GM21423 (cell line): ENCODE results near the gene SLC2A4.
A peak's percentile ranks its signal among the peaks of the same experiment; 100 is the strongest.

ENCODE experiments used
- ATAC-seq: cut with Tn5 transposase; IDR thresholded peaks from one replicate; pipeline ENCODE4 v1.9.1; 2021; ENCODE audit warnings: mild to moderate bottlenecking, moderate library complexity; ENCODE audit not compliant: unreplicated experiment

Gene SLC2A4

GRCh38 chr17:7246779-7247178, 34.7 kb upstream of the SLC2A4 start:
- no peak for ATAC-seq

DNA sequence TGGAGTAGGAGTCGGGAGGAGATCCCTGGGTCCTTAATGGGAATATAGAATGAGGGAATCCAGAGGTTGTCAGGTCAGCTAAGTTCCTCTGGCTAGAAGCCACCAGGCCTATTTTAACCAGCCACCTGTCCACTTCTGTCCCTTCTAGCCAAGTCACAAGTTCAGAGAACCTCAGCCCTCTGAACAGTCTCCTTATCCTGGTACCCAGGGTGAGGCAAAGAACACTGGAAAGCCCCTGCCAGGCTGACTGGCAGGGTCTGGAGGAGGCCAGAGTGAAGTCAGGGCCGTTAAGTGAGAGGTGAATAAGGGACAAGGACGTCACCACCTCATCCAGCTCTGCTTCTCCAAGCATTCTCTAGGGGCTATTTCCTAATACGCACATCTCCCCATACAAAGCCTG, 32.7 kb upstream of the SLC2A4 start:
- no peak for ATAC-seq

DNA sequence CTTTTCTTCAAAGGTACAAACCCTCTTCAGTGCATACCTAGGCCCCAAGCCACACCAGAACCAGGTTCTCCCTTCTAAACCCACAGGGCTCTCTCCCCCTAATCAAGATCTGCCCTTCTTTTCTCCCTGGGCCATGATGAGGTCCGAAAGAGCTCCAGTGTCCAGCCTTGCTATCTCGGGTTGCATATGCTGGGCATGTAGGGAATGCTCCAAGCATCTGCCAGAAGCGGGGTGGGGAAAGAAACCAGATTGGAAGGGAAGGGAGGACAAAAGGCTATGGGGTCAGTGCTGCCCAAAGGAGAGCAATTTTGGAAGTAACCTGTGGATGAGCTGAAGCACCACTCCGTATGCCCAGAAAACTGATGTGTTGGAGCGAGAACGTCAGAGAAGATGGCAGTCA, 32.3 kb upstream of the SLC2A4 start:
- no peak for ATAC-seq

DNA sequence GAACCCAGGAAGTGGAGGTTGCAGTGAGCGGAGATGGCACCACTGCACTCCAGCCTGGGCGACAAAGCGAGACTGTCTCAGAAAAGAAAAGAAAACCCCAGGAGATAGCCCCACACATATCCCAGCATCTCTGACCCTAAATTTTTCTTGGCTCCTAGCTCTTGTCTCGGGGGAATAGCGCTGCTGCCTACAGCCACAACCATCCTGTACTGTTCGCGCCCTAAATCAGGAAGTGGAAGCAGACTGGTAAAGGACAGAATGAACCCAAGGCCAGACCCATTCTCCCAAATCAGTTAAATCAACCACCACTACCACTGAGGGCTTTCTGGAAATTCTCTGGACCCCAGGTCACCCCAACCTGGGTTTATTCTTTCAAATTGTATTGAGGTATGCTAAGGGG, 31.7 kb upstream of the SLC2A4 start:
- ATAC-seq = no peak

- peak; percentile 3 for ATAC-seq
These were observed 30.6 kb upstream of the SLC2A4 start for GRCh38 chr17:7250695-7251627.

- ATAC-seq = peak; percentile 82
These were observed 29.8 kb upstream of the SLC2A4 start, which contains the start of gene CTDNEP1 for GRCh38 chr17:7251661-7252175. CTDNEP1 (minus strand) TSS chr17:7251734; CDS start chr17:7251296, 438 bp downstream.

DNA sequence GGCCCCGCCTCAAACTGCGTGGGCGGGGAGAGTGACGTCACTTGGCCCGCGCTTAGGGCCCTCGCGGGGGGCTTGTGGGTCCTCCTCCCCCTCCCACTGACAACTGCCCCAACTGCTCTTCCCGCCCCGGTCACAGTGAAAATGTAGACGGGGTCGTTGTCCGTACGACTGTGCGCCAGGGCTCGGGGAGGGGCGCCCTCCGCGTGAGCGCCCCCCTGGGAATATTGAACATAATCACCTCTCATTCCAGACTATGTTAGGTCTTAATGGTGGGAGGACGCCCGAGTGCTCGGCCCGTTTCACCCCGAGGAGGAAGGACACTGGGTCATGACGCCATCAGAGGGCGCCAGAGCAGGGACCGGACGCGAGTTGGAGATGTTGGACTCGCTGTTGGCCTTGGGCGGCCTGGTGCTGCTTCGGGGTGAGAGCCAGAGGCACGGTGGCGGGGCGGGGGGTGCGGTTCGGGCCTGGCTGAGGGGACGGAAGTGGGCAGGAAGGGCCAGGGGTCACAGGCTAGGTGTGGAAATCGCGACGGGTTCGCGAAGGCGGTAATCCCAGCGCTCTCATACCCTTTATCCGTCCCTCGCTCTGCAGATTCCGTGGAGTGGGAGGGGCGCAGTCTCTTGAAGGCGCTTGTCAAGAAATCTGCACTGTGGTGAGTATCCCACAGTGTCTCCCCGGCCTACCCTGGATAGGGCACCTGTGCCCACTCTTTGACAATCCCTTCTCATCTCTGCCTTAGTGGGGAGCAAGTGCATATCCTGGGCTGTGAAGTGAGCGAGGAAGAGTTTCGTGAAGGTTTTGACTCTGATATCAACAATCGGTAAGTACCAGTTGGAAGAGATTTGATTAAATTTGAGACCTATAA, 29.1 kb upstream of the SLC2A4 start, which contains the start of gene ELP5:
TSS of gene ELP5 (plus strand) at position 40 of the 868 bp plus-strand sequence. CDS start at position 376, 336 bp downstream.
- peak; percentile 53 for ATAC-seq

DNA sequence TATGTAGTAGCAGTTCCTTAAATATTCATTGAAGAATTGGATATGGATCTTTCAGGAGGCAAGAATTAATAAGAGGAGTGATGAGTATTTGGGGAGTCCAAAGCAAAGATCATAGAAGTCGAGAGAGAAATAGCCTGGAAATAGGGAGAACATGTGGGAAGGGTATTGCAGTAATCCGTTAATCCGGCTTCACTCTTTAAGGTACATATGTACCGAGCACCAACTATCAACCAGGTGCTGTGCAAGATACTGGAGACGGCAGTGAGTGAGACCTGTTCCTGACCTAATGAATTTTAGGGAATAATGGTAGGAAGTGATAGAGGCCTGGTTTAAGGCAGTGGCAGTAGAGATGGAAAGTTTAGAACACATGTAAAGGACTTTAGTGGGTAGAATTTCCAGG, 28.4 kb upstream of the SLC2A4 start:
- ATAC-seq = no peak

- ATAC-seq = no peak
These were observed 27.0 kb upstream of the SLC2A4 start for GRCh38 chr17:7254511-7254910.

DNA sequence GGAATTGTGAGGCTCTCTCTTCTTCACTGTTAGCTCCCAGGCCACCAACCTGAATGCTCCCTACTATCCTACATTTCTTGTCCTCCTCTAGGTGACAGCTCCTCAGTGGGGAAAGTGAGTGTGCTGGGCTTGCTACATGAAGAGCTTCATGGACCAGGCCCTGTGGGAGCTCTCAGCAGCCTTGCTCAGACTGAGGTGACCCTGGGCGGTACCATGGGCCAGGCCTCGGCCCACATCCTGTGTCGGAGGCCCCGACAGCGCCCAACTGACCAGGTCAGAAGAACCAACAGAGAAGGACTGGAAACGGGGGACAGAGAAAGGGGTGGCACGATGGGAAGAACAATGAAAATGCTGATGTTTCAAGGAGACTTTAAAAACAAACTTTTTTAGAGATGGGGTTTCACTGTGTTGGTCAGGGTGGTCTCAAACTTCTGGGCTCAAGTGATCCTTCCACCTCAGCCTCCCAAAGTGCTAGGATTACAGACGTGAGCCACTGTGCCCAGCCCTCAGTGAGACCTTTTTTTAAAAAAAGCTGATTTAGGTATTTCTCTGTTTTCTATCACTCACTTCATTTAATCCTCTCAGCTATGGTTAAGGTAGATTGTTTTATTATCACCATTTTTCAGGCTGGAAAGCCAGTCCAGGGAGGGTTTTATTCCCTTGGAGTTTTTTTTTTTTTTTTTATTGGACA, 24.6 kb upstream of the SLC2A4 start:
- no peak for ATAC-seq

- ATAC-seq = no peak
These were observed 22.6 kb upstream of the SLC2A4 start for GRCh38 chr17:7258731-7259554.

DNA sequence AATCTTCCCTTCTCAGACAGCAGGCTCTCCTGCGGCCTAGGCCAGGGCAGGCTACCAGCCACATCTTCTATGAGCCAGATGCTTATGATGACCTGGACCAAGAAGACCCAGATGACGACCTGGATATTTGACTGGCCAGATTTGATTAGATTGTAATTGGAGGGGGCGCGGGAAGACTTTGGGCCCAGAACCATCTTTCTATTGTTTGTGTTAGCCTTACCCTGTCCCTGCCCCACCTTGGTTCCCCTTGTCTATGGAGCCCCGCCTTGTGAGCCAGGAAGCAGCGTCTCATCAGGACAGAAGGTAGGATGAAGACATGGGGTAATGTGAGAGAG, 22.0 kb upstream of the SLC2A4 start:
- ATAC-seq = no peak

- ATAC-seq = no peak
These were observed 21.4 kb upstream of the SLC2A4 start for GRCh38 chr17:7260151-7260550.

DNA sequence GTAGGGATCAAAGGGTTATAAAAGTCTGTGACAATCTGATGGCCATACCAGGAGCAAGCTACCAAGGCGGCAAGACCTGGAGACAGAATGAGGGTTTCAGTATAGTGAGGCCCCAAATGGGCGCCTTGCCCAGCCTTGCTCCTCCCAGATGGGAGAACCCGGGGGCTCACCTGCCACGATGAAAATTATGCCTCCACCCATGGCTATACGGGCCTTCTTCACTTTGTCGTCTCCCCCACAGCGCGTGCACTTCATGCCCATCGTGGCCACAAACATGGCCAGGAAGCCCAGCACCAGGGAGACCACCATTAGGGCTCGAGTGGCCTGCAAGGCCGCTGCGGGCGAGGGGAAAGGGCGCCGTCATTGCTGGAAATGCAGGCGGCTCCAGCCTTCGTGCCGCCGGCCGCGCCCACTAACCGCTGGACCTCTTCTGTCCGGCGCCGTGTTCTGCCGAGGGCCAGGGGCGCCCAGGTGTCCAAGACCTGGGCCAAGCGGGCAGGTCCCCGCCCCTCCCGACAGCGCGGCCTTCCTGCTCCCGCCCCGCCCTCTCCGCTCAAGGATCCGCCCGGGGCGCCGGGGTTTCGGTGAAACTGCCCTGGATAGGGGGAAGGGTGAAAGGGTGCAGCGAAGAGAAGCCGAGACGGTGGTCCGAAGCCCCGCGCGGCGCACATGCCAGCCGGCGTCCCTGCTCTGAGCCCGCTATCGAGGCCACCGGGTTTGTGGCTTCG, 20.7 kb upstream of the SLC2A4 start:
- no peak for ATAC-seq

DNA sequence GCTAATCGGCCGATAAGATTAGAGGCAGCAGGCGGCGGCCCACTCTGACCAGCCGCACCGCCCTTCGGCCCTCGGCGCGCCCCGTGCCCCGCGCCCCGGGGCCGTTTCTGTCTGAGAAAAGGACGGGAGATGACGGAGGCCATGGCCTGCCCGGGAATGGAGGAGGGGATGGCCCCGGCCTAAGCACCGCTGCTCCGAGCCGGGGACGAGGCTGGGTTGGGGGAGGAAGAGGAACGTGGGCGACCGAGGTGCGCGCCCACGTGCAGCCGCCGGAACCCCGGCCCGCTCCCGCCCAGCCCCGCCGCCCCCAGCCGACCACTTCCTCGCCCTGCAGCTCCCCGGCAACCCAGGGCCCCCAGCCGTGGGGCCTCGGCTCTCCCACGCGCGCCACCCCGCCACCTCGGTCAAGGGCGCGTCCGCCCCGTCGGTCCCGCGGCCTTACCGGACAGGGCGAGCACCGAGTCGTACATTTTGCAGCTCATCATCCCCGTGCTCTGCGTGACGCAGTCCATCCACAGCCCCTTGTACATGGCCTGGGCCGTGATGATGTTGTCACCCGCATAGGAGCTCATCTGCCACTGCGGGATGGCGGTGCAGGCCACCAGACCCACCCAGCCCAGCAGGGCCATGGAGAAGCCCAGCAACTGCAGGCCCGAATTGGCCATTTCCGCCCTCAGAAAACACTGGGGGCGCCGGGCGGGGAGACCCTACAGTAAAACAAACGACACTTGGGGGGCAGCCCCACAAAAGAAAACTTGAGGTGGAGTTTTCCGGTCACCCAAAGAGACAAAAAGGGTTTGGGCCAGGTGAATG, 19.9 kb upstream of the SLC2A4 start:
- no peak for ATAC-seq

DNA sequence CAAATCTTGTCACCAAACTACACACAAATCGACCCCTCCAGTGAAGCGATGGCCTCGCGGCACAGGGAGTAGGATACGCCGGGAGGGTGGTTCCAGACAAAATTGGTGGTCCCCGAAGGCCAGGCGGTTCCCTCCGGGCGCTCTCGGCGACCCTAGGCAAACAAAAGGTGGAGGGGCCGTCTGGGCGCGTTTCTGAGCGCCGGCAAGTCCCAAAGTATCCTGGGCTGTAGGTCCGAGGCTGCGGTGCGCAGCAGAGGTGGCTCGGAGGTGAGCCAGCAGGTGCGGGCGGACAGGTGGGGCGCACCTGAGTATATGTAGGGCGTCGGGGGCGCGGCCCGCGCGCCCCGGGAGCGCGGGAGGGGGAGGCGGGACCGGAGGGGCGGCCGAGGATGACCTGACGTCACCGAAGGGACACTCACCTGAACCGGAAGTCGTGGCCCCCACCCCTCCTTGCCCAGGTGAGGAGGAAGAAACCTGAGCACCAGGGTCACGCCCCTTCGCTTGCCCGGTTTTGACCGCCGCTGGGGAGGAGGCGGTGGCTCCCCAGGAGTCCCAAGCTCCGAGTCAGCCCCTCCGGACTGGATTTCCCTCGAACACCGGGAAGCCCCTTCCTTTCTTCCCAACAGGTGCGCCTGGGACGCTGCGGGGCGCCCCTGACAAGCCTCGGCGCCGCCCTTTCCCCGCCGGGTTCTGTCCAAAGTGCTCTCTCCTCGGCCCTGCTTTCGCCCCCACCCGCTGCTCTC, 19.2 kb upstream of the SLC2A4 start, which contains the start of gene CLDN7:
TSS of gene CLDN7 (minus strand) at position 287 of the 743 bp plus-strand sequence. CDS start 435 bp downstream, outside the sequence.
- ATAC-seq = no peak

- ATAC-seq = no peak
These were observed 18.4 kb upstream of the SLC2A4 start for GRCh38 chr17:7262935-7263800.
